Measurements from ENCODE around the gene PPP1R15B. TPM values are rescaled to one million over a fixed set of nuclear protein-coding genes. Genes with fewer than 3 reads are reported as not detected.
A peak's percentile ranks its signal among the peaks of the same experiment; 100 is the strongest.

Gene PPP1R15B
- total RNA-seq, 1 donor from 2014 or later, result 26.6 TPM

DNA sequence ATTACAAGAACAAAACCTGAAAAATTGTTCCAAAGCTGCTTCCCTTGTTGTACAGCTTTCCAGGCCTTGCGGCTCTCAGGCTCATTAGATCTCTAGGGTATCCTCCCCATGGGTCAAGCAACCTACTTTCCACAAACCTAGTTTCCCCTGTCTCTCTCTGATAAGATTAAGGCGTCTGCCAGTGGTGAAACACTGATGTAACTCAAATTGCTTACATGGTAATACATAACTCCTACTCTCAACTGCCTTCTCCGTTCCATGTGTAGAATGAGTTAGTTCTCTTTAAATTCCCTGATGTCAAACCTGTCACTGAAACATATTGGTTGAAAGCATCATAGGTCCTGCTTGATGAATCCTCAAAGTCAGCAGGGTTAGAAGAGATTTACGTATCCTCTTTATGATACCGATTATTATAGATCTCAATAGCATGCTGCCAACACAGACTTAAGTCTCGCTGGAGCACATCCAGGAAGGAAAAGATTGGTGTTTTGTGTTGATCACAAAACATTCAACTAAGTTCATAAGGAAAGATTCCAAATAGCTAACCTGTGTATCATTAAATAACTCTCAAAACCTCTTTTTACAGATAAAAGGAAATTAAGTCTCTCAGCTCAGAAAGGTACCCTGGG lies 10.6 kb downstream of the PPP1R15B start:
- H3K4me3 ChIP-seq (ENCODE audit: low read depth, low read length), result no peak overlapping the region
- no peak for TF ChIP-seq CTCF (conservative IDR thresholded peaks at IDR 0.05; ENCODE audit: low read depth, low read length)
- DNase-seq (ENCODE audit: low read depth), result no peak

DNA sequence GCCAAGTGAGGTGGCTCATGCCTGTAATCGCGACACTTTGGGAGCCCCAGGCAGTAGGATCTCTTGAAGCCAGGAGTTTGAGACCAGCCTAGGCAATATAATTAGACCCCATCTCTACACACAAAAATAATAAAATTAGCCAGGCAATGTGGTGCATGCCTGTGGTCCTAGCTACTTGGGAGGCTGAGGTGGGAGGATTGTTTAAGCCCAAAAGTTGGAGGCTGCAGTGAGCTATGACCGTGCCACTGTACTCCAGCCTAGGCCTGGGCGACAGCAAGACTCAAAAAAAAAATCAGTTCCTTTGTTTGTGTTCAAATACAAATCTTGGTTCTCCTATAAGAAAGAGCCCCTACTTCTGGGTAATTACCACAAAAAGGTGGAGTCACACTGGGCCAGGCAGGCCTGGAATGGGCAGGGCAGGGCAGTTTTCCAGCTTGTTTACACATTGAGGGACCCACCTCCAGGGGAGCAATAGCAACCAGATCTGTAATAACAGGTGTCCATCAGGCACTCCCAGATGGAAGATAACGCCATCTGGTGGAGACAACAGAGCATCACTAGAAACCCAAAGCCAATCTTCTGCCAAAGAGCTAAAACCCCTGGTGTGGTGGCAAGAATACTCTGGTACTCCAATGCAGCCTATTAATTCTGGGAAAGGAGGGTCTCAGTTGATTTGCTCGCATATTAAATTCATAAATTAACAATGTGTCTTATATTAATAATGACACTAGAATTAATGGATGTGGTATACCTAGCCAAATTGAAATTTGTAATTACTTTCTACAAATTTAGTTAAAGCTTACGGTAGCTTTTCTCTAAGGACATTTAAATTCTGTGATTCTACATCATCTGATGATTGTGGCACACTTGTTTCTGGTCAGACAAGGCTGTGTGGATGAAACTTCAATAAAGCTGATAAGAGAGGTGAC lies 13.2 kb downstream of the PPP1R15B start:
- no peak overlapping the region for H3K4me3 ChIP-seq (ENCODE audit: low read depth, low read length)
- peak; percentile 93 for TF ChIP-seq CTCF (conservative IDR thresholded peaks at IDR 0.05; ENCODE audit: low read depth, low read length)
- DNase-seq (ENCODE audit: low read depth), result no peak

GRCh38 chr1:204396015-204396583 lies 15.5 kb downstream of the PPP1R15B start:
- no peak overlapping the region for H3K4me3 ChIP-seq (ENCODE audit: low read depth, low read length)
- TF ChIP-seq CTCF (conservative IDR thresholded peaks at IDR 0.05; ENCODE audit: low read depth, low read length), result no peak
- no peak for DNase-seq (ENCODE audit: low read depth)

GRCh38 chr1:204391629-204392028 lies 20.0 kb downstream of the PPP1R15B start:
- H3K4me3 ChIP-seq (ENCODE audit: low read depth, low read length), result no peak overlapping the region
- no peak for TF ChIP-seq CTCF (conservative IDR thresholded peaks at IDR 0.05; ENCODE audit: low read depth, low read length)
- DNase-seq (ENCODE audit: low read depth), result no peak

DNA sequence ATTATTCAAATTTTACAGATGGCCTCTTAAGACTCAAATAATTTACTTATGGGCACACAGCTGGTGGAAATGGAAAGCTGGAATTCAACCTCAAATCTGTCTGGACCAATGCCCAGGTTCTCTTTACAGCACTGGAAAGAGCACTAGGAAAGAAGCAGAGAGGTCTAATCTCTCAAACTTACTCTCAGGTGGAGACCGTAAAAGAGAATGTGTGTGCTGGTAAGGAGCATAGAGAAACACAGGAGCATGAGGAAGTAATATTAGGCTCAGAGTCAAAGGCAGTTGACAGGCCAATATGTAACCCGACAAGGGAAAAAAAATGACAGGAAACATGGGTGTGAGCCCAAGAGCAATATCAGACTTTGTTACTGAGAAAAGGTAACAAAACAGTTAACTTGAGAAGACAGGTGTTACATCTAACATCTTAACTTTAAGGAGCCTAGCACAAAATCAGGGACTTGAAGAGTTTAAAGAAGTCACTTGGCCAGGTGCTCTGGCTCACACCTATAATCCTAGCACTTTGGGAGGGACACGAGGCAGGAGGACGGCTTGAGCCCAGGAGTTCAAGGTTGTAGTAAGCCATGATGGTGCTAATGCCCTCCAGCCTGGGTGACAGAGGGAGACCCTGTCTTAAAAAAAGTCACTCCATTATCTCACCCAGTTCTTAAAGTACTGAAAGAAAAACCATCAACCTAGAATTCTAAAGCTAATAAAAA lies 20.7 kb downstream of the PPP1R15B start:
- no peak for TF ChIP-seq CTCF (conservative IDR thresholded peaks at IDR 0.05; ENCODE audit: low read depth, low read length)
- H3K4me3 ChIP-seq (ENCODE audit: low read depth, low read length), result no peak overlapping the region
- DNase-seq (ENCODE audit: low read depth), result no peak

DNA sequence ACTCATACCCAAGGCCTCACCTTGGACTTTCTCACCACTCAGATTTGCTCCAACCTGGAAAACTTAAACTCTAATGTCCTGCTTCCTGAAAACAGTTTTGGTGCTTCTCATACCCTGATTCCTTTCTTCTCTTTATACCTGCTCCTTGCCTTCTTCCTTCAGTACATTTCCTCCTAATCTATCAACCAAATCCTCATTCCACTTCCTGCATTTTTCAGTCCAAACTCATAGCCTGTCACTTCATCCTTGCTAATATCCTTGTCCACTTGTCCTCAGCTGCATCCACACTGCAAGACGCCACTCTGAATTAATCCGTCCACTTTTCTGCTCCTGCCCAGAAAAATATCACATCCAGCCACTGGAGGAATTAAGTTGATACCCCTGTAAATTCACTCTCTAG lies 25.9 kb downstream of the PPP1R15B start:
- TF ChIP-seq CTCF (conservative IDR thresholded peaks at IDR 0.05; ENCODE audit: low read depth, low read length), result no peak
- DNase-seq (ENCODE audit: low read depth), result no peak
- no peak overlapping the region for H3K4me3 ChIP-seq (ENCODE audit: low read depth, low read length)

Measured in epithelial cell of proximal tubule (primary cell).